HepG2 (cell line): ENCODE measurements around the gene CHMP6. TPM values are rescaled to one million over a fixed set of nuclear protein-coding genes. Genes with fewer than 3 reads are reported as not detected.

ENCODE experiments used
- ATAC-seq: fragments of 200-7000 bp; cut with Tn5 transposase; 3 replicates; pipeline ENCODE4 v1.9.1; 2020; ENCODE audit warnings: mild to moderate bottlenecking, moderate library complexity
- BruUV-seq: library from RNA; stranded (reverse); fragments of 400-500 nt; replicated peaks from 2 replicates; lab custom pipeline; 2021; lab: Mats Ljungman, UMichigan
- CTCF ChIA-PET: fragments of 300-600 bp; formaldehyde crosslinking; extraction: SDS; loops from one replicate; lab custom pipeline; 2021; ENCODE audit warnings: low total read pairs, inconsistent platforms, low intra/inter-chr PET ratio; lab: Yijun Ruan, JAX
- POLR2A ChIA-PET: fragments of 350-600 bp; sonication (Branson Sonifier 250); formaldehyde crosslinking; loops from one replicate; lab custom pipeline; 2020; ENCODE audit warnings: antibody characterized with exemption, inconsistent platforms; lab: Yijun Ruan, JAX
- DNase-seq: peaks from one replicate; pipeline ENCODE4 v3.0.0-alpha.2; 2015; ENCODE audit warnings: low spot score
- FAIRE-seq: peaks from 3 replicates; lab custom pipeline; 2011; peaks lifted over from hg19 to GRCh38; lab: Jason Lieb, UNC
- H2AFZ ChIP-seq: one replicate; pipeline ENCODE4 v1.6.1; 2011; ENCODE audit warnings: low read length, inconsistent platforms
- H3K27ac ChIP-seq: fragments of 300-600 bp; 3 replicates; pipeline ENCODE4 v1.8.0; 2011; ENCODE audit warnings: mixed run types, mild to moderate bottlenecking, mixed read lengths, low read length, inconsistent platforms; ENCODE audit not compliant: insufficient read depth; ENCODE audit errors: extremely low read length
- H3K27me3 ChIP-seq, 2 experiments: fragments of 200-600 bp in 1 of 2; 2 replicates in 1 of 2; 3 replicates in 1 of 2; pipeline versions ENCODE4 v1.6.0 to v1.8.0; 2011; ENCODE audit warnings: low read length in 2 of 2, mild to moderate bottlenecking in 2 of 2, moderate library complexity in 2 of 2, inconsistent platforms in 1 of 2; ENCODE audit not compliant: insufficient read depth in 2 of 2, control insufficient read depth in 1 of 2
- H3K36me3 ChIP-seq, 2 experiments: fragments of 200-600 bp in 1 of 2; replicated peaks in 1 of 2; 2 replicates in 1 of 2; 3 replicates in 1 of 2; pipeline versions ENCODE4 v1.5.1 to v1.8.0; 2011; ENCODE audit warnings: low read length in 2 of 2, inconsistent platforms in 1 of 2; ENCODE audit not compliant: insufficient read depth in 2 of 2, control insufficient read depth in 1 of 2
- H3K4me1 ChIP-seq: 2 replicates; pipeline ENCODE4 v1.5.1; 2012; ENCODE audit warnings: low read length, inconsistent platforms; ENCODE audit not compliant: insufficient read depth
- H3K4me2 ChIP-seq: 2 replicates; pipeline ENCODE4 v1.6.0; 2011; ENCODE audit warnings: low read depth, low read length, inconsistent platforms
- H3K4me3 ChIP-seq, 3 experiments: fragments of 200-600 bp in 1 of 3; sonication (generic), shearing (Covaris generic) in 1 of 3; replicated peaks in 1 of 3; 2 replicates each; pipeline ENCODE4 v1.5.1; 2011 to 2016; ENCODE audit warnings: low read length in 3 of 3, inconsistent platforms in 2 of 3, low read depth in 2 of 3, mild to moderate bottlenecking in 2 of 3, control low read depth in 1 of 3, mixed read lengths in 1 of 3; ENCODE audit not compliant: insufficient read depth in 1 of 3
- H3K79me2 ChIP-seq: one replicate; pipeline ENCODE4 v1.6.1; 2011; ENCODE audit warnings: low read length, inconsistent platforms; ENCODE audit not compliant: insufficient read depth
- H3K9ac ChIP-seq: 2 replicates; pipeline ENCODE4 v1.6.0; 2011; ENCODE audit warnings: mild to moderate bottlenecking, low read depth, low read length, inconsistent platforms; ENCODE audit not compliant: insufficient read depth
- H3K9me3 ChIP-seq: 2 replicates; pipeline ENCODE4 v1.5.1; 2012; ENCODE audit warnings: mild to moderate bottlenecking, low read length
- H4K20me1 ChIP-seq: 2 replicates; pipeline ENCODE4 v1.6.0; 2011; ENCODE audit warnings: inconsistent platforms, mild to moderate bottlenecking, low read length, moderate library complexity; ENCODE audit not compliant: insufficient read depth
- HDAC1 ChIP-seq: sonication (generic); formaldehyde crosslinking; IDR thresholded peaks from 2 replicates; pipeline ENCODE4 v1.5.1; 2020; ENCODE audit warnings: mild to moderate bottlenecking, missing genetic modification reagents
- HNF1A ChIP-seq, 2 experiments: sonication (generic) in 1 of 2; formaldehyde crosslinking in 1 of 2; IDR thresholded peaks; 2 replicates each; pipeline versions ENCODE4 v1.4.0 to v1.6.1; 2016 to 2020; ENCODE audit warnings: borderline replicate concordance in 1 of 2, low read depth in 1 of 2, mild to moderate bottlenecking in 1 of 2, missing genetic modification reagents in 1 of 2
- HOXA5 ChIP-seq: sonication (generic); formaldehyde crosslinking; IDR thresholded peaks from 2 replicates; pipeline ENCODE4 v1.4.0; 2020; ENCODE audit warnings: missing genetic modification reagents
- SRF ChIP-seq: IDR thresholded peaks from 2 replicates; pipeline ENCODE4 v1.6.1; 2011; ENCODE audit warnings: mild to moderate bottlenecking, low read depth, low read length, moderate library complexity
- XRCC5 ChIP-seq: fragments of 200-400 bp; formaldehyde crosslinking; optimal IDR thresholded peaks from 2 replicates; pipeline ENCODE3; 2017; ENCODE audit warnings: mild to moderate bottlenecking, low read length
- ZFY ChIP-seq: sonication (generic); formaldehyde crosslinking; IDR thresholded peaks from 2 replicates; pipeline ENCODE4 v1.4.0; 2020; ENCODE audit warnings: missing genetic modification reagents
- ZGPAT ChIP-seq: IDR thresholded peaks from 2 replicates; pipeline ENCODE4 v1.6.1; 2016; ENCODE audit warnings: mild to moderate bottlenecking
- ZHX2 ChIP-seq, 2 experiments: sonication (generic) in 1 of 2; formaldehyde crosslinking in 1 of 2; IDR thresholded peaks; 2 replicates each; pipeline versions ENCODE4 v1.6.1 to v1.9.0; 2014 to 2022; ENCODE audit warnings: antibody characterized with exemption in 1 of 2, borderline replicate concordance in 1 of 2, inconsistent platforms in 1 of 2, low read depth in 1 of 2, missing genetic modification reagents in 1 of 2
- ZNF101 ChIP-seq: sonication (generic); formaldehyde crosslinking; IDR thresholded peaks from 2 replicates; pipeline ENCODE4 v1.4.0; 2020; ENCODE audit warnings: mild to moderate bottlenecking, low read depth, missing genetic modification reagents, borderline replicate concordance
- ZNF230 ChIP-seq: sonication (generic); formaldehyde crosslinking; IDR thresholded peaks from 2 replicates; pipeline ENCODE4 v1.4.0; 2020; ENCODE audit warnings: mild to moderate bottlenecking, missing genetic modification reagents
- ZNF558 ChIP-seq: sonication (generic); formaldehyde crosslinking; IDR thresholded peaks from 2 replicates; pipeline ENCODE4 v1.9.0; 2022; ENCODE audit warnings: mild to moderate bottlenecking, missing genetic modification reagents, borderline replicate concordance
- ZNF780A ChIP-seq: sonication (generic); formaldehyde crosslinking; IDR thresholded peaks from 2 replicates; pipeline ENCODE4 v1.8.0; 2022; ENCODE audit warnings: mild to moderate bottlenecking, missing genetic modification reagents, moderate library complexity
- WGBS: methylation state at CpG from one replicate; pipeline ENCODE4 v1.1.6; 2017; ENCODE audit warnings: low lambda C conversion rate; 5-methylcytosine and 5-hydroxymethylcytosine counted together
- in situ Hi-C: cut with HindIII; loops from 2 replicates; pipeline ENCODE4 v1.10.0; 2017; ENCODE audit warnings: low pct_unique_long_range_greater_than_20kb; ENCODE audit not compliant: extremely low pct_ligation_motif_present
- intact Hi-C: fragments of 100-400 bp; cut with micrococcal nuclease; formaldehyde crosslinking; loops from one replicate; pipeline ENCODE4 v1.10.0; 2022; ENCODE audit not compliant: unreplicated experiment
- polyA plus RNA-seq, 8 experiments: library from polyadenylated mRNA; depleted of rRNA in 3 of 8; stranded (reverse) in 7 of 8; unstranded in 1 of 8; fragments of >200 nt; fragmentation: Illumina TruSeq in 4 of 8; extraction: Trizol in 4 of 8; gene quantifications; 2 replicates each; pipeline versions ENCODE4 v1.2.1 to v1.2.3, GENCODE V29; 2011 to 2016; ENCODE audit warnings: low read depth in 4 of 8, missing spikeins in 1 of 8, mixed read lengths in 1 of 8; ENCODE audit not compliant: insufficient read depth in 1 of 8
- total RNA-seq, 5 experiments: library from RNA; depleted of rRNA; stranded (reverse); fragments of >200 nt; fragmentation: Illumina TruSeq; extraction: Trizol; gene quantifications; 2 replicates each; pipeline ENCODE4 v1.2.3, GENCODE V29; 2016; ENCODE audit warnings: low read depth in 1 of 5

Gene CHMP6
- total and polyA plus RNA-seq, 2 of the 13 experiments (the other 11 are each of a cell fraction or from before 2014, with no cell fraction given), result 11.1 to 24.2 TPM

- Histone ChIP-seq H3K9me3 (no peaks in the 10 kb centered on the region), H3K4me2 (no peak overlapping the region)
- intact Hi-C loops, result no loop called here
- TF ChIP-seq ZNF101 (no peak), ZNF780A (CRISPR knock-in tag) (no peak), ZNF558 (CRISPR knock-in tag) (no peak), HOXA5 (no peak), ZHX2 (IDR thresholded peaks at IDR 0.05; ENCODE audit: low read depth) (no peak), ZHX2 (CRISPR knock-in tag; IDR thresholded peaks at IDR 0.05; ENCODE audit: borderline replicate concordance) (no peak), XRCC5 (no peak), ZGPAT (no peak), ZFY (CRISPR knock-in tag) (no peak), HNF1A (IDR thresholded peaks at IDR 0.05; ENCODE audit: low read depth) (no peak), HNF1A (CRISPR knock-in tag; IDR thresholded peaks at IDR 0.05; ENCODE audit: borderline replicate concordance) (no peak), HDAC1 (CRISPR knock-in tag) (no peak), ZNF230 (no peak), SRF (no peak)
- TF ChIP-seq, all 625 proteins: peak for 0
- BruUV-seq, result no TSS peak
- in situ Hi-C loops, result no loop called here
- no peak for DNase-seq
- no peak overlapping the region for H3K9ac ChIP-seq
- peaks cover 5 to 48% of the 10 kb centered on the region in 2 experiments; a peak in 4 of 5 replicates for H3K27me3 ChIP-seq
- no peak for FAIRE-seq
- ChIA-PET POLR2A (interaction anchor here (0.6 to 1.1 kb wide), 2 partner anchors 32 to 51 kb away, joined by 3 read pairs; no protein-coding TSS in a partner anchor), CTCF (interaction anchor here (0.6 kb wide), 1 partner anchor 51 kb away, joined by 3 read pairs; no protein-coding TSS in a partner anchor)
- no peaks in the 10 kb centered on the region for H3K36me3 ChIP-seq
- ATAC-seq, result no peak; the same call in 2 of the 3 replicates
- H3K79me2 ChIP-seq, result no peaks in the 10 kb centered on the region
- peaks cover 73% of the 10 kb centered on the region for H3K4me1 ChIP-seq
- no peak overlapping the region; a peak in 1 of 6 replicates for H3K4me3 ChIP-seq
- H2AFZ ChIP-seq, result no peak overlapping the region
- H4K20me1 ChIP-seq, result no peaks in the 10 kb centered on the region
- 24% methylated on average over 4 of the region's 11 CpGs for WGBS
- no peak overlapping the region for H3K27ac ChIP-seq
These were observed 28.8 kb downstream of the CHMP6 start for GRCh38 chr17:81020443-81020766.
